T-helper 2 cell treated with Interferon-gamma antibody and Interleukin-4, amounts not matched to agents 100 ng/mL and 5 ng/mL, for 36 hours (primary cell): ENCODE data around the gene TST. TPM values are rescaled to one million over a fixed set of nuclear protein-coding genes. Genes with fewer than 3 reads are reported as not detected.

Experiments used
- total RNA-seq: library from RNA; stranded (reverse); gene quantifications from 2 replicates; pipeline ENCODE4 v1.2.3, GENCODE V29; 2022

TST gene
- total RNA-seq, 1 donor from 2014 or later = 7.5 TPM

Other genes starting within 250 kb of the TST start
- 25.2 and 26.9 TPM in 2 replicates for gene IFT27, start 243.3 kb downstream of the TST start, total RNA-seq
- not detected in 2 replicates for gene PVALB, start 202.4 kb downstream of the TST start, total RNA-seq
- gene NCF4, start 158.4 kb downstream of the TST start, total RNA-seq = 53.0 and 57.0 TPM in 2 replicates
- 7.8 TPM in 2 replicates for gene CSF2RB, start 105.8 kb downstream of the TST start, total RNA-seq
- 22.2 and 22.4 TPM in 2 replicates for gene MPST, start 295 bp upstream of the TST start, total RNA-seq
- 33.2 and 36.4 TPM in 2 replicates for gene KCTD17, start 32.3 kb upstream of the TST start, total RNA-seq
- 0.55 and 0.75 TPM in 2 replicates for gene TMPRSS6, start 90.3 kb upstream of the TST start, total RNA-seq
- 152 and 167 TPM in 2 replicates for gene IL2RB, start 130.5 kb upstream of the TST start, total RNA-seq
- 6.4 and 6.9 TPM in 2 replicates for gene C1QTNF6, start 168.8 kb upstream of the TST start, total RNA-seq
- 0.61 and 0.64 TPM in 2 replicates for gene SSTR3, start 193.0 kb upstream of the TST start, total RNA-seq
- 806 and 809 TPM in 2 replicates for gene RAC2, start 224.8 kb upstream of the TST start, total RNA-seq